HG03025 (cell line): ENCODE measurements around the gene CP.
"Not testable (repeated sequence)": the region's sequence is repeated elsewhere in the genome, so short reads cannot be mapped to it uniquely, and the experiment has no call there.

Experiments
- ATAC-seq: cut with Tn5 transposase; IDR thresholded peaks from one replicate; pipeline ENCODE4 v1.9.1; 2021; ENCODE audit warnings: mild to moderate bottlenecking, moderate library complexity; ENCODE audit not compliant: unreplicated experiment, low FRiP score

CP gene

DNA sequence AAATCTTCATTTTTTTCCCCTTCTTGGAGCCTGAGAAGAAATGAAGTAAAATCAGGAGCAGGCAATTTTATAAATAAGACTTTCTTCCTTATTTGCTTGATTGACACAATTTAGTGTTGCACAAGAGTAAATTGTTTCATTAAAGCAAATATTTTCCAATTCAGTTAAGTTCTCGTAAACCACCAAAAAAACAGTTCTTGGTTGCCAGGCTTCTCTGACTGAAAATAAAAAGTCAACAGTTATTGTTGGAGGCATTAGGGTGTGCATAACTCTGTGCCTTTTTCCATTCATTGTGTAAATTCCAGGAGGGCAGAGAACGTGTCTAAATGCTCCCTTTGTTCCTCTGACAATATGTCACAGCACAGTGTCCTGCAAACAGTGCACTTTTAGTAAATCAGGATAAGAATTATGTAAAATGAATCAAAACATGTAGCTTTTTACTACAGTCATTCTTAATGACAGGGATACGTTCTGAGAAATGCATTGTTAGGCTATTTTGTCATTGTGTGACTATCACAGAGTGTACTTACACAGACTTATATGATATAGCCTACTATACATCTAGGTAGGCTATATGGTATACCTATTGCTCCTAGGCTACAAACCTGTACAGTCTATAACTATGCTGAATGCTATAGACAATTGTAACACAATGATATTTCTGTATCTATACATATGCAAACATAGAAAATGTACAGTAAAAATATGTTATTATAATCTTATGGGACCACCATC lies at the start of gene CP:
Gene CP (minus strand): TSS at position 47 of the 735 bp plus-strand sequence. CDS start 37 bp downstream, at position 10.
- no peak for ATAC-seq

DNA sequence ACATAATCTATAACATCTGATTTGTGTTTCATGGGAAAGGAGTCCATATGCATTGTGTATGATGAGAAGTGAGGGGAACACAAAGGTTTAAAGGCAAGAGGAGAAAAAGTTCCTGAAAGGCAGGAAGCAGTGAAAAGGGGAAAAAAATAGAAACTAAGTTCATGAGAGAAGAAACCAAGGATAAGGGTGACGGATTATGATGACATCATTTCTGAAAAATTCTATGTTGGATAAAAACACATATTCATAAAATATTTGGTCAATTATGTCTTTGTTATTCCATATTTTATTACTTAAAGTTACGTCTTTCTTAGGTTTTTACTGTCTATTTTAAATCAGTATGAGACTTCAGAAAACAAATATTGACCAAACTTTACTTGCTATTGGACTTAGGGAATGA lies 48.6 kb upstream of the CP start:
- no peak for ATAC-seq

DNA sequence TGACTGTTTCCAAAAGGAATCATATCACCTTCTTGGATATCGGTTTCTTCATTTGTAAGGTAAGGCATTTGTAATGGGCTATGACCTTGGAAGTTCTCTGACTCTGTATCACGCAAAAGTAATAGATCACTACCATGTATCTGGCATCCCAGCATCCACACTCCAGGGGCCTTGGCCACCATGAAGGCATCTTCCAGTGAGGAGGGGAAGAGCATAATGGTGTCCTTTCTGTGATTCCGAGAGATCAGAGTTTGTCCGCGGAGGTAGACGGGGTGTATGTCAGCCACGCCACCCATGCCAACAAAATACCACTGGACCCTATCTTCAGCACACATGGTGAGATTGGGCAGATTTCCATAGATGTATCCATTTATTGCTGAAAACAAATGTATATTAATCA lies 48.1 kb upstream of the CP start:
- no peak for ATAC-seq

DNA sequence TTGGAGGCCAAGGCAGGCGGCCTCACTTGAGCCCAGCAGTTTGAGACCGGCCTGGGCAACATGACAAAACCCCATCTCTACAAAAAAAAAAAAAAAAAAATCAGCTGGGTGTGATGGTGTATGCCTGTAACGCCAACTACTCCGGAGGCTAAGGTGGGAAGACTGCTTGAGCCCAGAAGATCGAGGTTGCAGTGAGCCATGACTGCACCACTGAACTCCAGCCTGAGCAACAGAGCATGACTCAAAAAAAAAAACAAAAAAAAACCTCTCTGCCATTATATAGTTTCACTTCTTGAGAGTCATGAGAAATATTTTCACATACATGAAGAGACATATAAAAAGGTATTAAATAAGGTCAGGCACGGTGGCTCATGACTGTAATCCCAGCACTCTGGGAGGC lies 45.9 kb upstream of the CP start:
- no peak for ATAC-seq

DNA sequence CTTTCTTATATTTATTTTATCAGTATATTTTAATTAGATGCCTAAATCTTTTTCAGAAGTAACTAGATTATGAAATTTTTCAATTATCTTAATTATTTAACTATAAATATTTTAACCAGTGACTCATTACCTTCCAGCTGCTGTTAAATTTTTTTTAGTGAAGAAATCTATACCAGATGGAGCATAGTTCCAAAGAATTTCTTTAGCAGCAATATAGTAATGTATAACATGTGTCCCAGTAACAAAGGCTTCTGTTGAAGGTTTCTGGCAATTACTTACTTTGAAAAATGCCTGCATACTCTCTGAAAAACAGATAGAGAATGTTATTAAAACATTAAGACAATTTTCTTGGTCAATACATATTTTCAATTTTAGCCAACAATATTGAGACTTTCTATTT lies 45.1 kb upstream of the CP start:
- ATAC-seq: no peak

DNA sequence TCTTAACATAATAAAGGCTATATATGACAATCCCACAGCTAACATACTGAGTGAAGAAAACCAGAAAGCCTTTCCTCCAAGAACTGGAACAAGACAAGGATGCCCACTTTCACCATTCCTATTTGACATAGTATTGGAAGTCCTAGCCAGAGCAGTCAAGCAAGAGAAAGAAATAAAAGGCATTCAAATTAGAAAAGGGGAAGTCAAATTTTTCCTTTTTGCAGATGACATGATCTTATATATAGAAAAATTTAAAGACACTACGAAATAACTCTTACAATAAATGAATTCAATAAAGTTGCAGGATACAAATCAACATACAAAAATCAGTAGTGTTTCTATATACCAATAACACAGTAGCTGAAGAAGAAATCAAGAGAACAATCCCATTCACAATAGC lies 42.2 kb upstream of the CP start:
- ATAC-seq: no peak

DNA sequence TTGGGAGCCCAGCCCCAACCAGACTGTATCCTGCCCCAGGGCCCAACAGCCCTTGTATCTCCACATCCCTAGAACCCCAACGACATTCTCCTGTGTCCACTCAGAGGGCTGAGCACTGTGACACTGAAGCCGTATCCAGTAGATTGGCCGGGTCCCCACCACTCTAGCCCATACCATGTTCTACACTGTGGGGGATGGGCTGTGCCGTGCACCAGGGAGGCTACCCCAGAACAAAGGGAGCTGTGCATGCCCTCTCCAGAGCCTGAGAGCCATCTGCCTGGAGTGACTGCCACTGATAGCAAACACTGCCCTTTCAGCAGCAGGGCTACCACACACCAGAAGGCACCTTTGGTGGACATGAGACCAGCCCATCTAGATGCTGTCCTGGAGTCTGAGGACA lies 37.1 kb upstream of the CP start:
- ATAC-seq: no peak

DNA sequence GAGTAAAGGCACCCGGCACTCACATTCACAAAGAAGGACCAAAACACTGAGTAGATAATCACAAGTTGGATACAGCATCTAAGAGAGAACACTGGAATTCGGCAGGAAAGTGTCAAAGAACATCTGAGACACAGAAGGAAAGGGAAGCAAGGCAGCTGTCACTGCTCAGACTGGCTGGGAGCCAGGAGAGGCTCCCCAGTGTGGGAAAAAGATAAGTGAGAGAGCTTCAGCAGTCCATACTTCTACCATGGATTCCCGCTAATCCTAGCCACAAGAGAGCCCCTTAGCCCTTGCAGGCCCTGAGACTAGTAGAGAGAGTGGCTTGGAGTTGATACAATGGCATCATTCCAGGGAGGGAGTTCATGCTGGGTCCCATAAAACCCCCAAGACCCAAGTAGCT lies 36.7 kb upstream of the CP start:
- ATAC-seq: no peak

DNA sequence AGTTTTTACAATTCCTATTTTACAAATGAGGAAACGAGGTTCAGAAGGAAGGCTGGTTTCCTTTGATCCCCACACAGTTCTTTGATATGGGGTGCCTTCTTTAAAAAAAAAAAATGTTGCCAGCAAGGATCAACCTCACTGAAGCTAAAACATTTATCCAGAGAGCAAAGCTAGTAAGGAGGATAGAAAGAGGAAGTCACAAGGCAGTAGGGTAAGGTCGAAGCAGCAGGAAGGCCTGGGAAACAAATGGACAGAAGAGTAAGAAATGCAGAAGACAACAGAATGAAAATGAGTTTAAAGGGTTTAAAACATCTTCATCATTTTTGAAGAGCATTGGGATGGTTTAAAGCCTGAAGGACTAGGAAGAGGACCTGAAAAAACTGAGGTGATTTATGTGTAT lies 30.6 kb upstream of the CP start:
- ATAC-seq: no peak

DNA sequence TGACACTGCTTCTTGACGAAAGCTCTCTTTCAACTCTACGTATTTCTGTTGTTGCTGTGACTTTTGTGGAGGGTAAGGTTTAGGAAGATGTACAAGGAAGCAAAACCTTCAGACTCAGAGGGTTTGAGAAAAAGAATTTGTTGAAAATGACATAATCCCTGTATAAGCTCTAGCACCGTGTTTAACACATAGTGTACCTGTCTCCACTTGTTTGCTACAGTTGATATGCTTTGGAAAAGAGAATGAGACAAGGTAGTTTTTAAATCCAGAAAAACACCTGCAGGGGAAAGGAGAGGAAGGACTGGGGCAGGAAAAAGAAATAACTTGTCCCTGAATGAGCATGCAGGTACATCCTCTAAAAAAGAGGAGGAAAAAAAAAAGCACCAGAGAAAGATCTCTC lies 29.6 kb upstream of the CP start:
- ATAC-seq: no peak

DNA sequence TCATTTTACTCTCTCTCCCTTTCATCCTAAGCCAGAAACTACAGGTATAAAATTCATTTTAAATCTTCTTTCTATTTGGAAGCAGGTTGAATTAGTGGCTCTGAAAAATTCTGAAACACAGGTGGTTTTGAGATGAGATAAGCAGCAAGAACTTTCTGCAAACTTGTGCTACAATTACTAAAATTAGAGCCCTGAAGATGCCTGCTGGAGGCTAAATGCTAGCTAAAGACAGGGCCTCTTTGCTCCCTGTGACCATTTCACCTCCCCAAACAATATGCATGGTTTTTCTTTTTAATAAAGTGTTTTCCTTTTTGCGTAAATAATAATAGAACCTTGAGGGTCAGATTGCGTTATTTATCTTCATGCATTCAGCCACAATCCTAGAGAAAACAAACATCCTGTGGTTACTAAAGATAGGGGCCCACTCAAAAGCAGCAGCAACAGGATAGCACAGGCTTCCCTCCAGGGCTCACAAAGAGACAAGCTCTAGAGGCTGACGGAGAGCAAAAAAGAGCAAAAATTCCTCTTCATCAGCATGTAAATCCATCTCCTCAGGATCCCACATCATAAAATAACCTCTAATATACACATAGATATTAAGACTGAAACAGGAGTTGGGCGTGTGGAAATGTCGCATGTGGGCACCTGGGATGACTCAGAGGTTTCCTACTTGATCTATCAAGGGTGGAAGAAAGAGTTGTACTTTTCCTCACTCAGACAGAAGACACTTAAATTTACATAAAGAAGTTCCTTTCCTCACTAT lies 26.5 kb upstream of the CP start:
- peak; percentile 47 for ATAC-seq

DNA sequence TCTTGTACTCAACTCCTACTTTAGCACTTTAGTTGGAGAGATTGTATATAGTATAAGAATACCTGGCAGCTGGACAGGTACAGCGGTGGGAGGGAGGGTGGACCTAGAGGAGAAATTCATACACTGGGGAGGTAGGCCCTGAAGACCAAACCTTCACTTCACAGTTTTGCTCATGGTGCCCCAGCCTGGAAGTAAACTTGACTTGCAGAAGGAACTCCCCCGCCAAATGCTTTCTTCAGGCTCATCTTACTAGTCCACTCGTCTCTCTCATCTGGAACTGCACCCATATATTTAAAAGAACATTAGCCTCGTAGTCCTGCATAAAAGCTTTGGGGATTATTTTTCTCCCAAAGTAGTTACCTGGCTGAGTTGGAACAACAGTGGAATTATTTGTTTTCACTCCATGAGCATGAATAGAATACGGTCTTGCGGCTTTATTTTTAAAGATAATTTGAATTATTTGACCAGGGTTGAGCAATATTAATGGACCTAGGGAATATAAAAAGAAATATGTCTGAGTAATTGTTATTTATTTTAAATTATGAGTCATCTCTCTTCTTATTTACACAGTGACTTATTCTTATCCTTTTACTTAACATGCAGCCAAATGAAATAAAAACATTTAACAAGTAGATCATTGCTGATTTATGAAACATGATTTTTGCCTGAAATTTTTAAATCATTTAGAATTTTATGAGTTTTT lies 25.5 kb upstream of the CP start:
- ATAC-seq: no peak

DNA sequence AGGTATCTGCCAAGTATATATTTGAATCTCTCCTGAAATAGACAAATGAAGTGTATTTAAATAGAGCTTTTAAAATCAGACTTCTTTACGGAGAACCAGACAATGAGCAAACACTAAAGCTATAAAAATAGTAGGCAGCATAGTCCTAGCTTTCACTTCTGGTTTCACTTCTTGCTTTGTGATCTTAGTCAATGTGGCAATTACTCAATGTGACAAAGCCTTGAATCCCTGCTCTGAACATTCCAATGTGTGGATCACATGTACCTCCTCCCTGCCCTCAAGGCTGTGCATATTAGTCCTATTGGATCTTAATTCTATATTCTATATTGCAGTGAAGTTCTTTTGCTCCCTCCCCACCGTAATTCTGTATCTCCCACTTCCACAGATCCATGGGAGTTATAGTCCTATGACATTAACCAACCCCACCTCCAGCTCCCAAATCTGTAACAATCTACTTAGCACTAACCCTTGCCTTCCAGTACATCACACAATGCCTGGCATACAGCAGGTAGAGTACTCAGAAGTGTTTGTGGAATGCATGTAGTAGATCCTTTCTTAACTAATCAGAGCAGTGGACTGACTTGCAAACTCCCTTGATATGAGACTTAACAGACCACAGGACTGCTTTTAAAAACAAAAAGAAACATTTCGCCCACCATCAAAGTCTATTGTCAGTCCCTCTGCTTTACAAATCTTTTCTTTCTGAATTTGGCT lies 24.3 kb upstream of the CP start:
- ATAC-seq: peak; percentile 75

DNA sequence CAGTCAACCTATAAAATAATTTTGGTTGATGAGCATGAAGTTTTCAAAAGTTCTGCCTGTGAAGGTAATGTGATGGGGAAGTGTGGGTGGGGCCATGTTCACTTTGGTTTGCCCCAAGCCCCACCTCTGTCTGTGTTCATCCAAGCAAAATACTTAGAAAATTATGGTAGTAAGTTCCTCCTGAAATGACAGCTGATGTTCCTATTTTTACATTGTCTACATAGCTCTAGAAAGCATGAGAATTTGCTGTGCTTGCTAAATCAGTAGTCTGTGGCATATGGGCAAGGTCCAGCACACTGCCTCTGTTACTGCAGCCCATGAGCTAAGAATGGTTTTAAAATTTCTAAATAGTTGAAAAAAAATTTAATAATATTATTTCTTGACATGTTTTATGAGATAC lies 21.9 kb upstream of the CP start:
- ATAC-seq: no peak

DNA sequence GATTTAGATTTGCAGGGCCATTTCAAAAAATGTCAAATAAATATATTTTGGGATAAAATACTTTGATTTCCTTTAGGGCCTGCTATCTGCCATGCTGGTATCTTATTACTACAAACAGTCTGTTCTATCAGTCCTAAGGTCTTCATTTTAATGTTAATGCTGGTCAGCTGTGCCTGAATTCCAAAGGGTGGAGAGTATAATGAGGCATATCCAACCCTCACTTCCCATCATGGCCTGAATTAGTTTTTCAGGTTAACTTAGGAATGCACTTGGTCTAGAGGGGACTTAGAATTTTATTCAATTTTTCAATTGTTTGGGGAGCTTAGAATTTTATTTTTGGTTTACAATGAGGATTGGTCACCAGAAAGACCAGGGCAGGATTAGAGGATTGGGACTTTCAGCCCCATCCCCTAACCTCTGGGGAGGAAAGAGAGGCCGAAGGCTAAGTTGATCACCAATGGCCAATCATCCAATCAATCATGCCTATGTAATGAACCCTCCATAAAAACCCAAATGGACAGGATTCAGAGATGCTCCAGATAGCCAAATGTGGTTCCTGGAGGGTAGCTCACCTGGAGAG lies 17.8 kb upstream of the CP start:
- no peak for ATAC-seq

DNA sequence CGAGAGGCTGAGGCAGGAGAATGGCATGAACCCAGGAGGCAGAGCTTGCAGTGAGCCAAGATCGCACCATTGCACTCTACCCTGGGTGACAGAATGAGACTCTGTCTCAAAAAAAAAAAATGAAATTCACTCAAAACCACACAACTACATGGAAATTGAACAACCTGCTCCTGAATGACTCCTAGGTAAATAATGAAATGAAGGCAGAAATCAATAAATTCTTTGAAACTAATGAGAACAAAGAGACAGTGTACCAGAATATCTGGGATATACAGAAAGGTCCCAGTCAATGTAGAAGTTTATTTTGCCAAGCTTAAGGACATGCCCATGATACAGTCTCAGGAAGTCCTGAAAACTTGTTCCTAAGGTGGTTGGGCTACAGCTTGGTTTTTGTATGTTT lies 16.6 kb upstream of the CP start:
- ATAC-seq: not testable (repeated sequence)

DNA sequence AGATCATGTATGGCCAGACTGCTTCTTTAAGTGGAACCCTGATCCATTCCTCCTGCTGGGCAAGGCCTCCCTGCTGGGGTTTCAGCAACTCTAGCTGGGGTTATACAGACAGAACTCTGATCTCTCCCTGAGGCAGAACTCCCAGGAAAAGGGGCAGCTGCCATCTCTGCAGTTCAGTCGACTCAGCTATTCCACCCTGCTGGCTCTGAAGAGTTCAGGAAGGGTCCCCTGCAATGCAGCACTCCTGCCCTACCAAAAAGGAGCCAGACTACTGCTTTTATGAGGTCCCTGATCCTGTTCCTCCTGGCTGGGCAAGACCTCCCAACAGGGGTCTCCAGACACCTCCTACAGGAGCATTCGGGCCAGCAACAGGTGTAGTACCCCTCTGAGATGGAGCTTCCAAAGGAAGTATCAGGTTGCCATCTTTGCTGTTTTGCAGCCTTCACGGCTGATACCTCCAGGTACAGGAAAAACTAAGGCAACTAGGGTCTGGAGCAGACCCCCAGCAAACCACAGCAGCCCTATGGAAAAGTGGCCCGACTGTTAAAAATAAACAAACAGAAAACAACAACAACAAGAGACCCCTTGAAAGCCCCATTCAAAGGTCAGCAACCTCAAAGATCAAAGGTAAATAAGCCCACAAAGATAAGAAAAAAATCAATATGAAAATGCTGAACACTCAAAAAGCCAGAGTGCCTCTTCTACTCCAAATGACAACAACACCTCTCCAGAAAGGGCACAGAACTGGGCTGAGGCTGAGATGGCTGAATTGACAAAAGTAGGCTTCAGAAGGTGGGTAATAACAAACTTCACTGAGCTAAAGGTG lies 14.2 kb upstream of the CP start:
- no peak for ATAC-seq

DNA sequence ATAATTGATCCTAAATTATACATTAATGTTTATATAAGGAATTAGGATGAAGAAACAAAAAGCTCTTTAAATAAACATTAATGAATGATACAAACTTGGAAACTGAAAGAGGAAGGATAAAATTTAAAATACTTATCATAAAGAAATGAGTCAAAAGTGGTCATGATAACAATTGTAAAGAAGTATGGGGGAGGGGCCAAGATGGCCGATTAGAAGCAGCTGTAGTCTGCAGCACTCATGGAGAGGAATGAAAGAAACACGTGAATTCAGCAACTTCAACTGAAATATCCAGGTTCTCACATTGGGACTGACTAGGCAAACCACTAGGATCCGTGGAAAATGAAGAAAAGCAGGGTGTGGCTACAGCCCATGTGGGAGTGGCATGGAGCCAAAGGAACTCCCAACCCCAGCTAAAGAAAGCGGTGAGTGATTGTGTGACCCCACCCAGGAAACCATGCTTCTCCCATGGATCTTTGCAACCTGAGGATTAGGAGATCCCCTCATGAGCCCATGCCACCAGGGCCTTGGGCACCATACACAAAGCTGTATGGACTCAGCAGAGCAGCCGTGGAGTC lies 13.1 kb upstream of the CP start:
- ATAC-seq: no peak

DNA sequence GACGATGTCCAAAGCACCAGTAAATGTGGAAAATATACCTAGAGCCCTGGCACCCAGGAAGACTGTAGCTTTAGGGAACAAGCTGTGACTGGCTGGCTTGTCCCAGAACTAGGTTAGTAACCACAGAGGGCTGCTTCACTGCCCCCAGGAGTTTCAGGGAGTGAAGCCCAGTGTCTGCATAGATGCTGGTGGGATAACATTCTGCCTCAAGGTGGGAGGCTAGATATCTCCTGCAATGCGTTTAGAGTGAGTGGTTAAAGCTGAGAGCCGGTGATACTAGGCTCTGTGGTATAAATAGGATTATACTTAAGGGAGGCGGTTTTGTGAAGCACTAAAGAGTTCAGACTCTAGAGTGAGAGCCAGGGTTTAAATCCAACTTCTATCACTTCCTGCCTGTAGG lies 11.7 kb upstream of the CP start:
- no peak for ATAC-seq
